GM21529 (cell line): ENCODE measurements around the gene CYP2A6.
"Not testable (repeated sequence)": the region's sequence is repeated elsewhere in the genome, so short reads cannot be mapped to it uniquely, and the experiment has no call there.

Experiments
- ATAC-seq: cut with Tn5 transposase; IDR thresholded peaks from one replicate; pipeline ENCODE4 v1.9.1; 2021; ENCODE audit not compliant: unreplicated experiment

Gene CYP2A6

GRCh38 chr19:40852467-40853152, 2.4 kb upstream of the CYP2A6 start:
- not testable (repeated sequence) for ATAC-seq

GRCh38 chr19:40846722-40847121, 3.5 kb downstream of the CYP2A6 start:
- not testable (repeated sequence) for ATAC-seq

GRCh38 chr19:40843653-40844052, 6.6 kb downstream of the CYP2A6 start:
- ATAC-seq: not testable (repeated sequence)

GRCh38 chr19:40842997-40843652, 7.1 kb downstream of the CYP2A6 start:
- not testable (repeated sequence) for ATAC-seq

- not testable (repeated sequence) for ATAC-seq
These were observed 8.2 kb downstream of the CYP2A6 start for GRCh38 chr19:40842012-40842411.

- ATAC-seq: not testable (repeated sequence)
These were observed 11.8 kb downstream of the CYP2A6 start for GRCh38 chr19:40838477-40838876.

- no peak for ATAC-seq
These were observed 13.4 kb downstream of the CYP2A6 start for GRCh38 chr19:40836754-40837429.

- ATAC-seq: not testable (repeated sequence)
These were observed 16.3 kb downstream of the CYP2A6 start for GRCh38 chr19:40833728-40834533.

- ATAC-seq: not testable (repeated sequence)
These were observed 17.8 kb downstream of the CYP2A6 start for GRCh38 chr19:40832431-40832790.

GRCh38 chr19:40831502-40832430, 18.5 kb downstream of the CYP2A6 start:
- ATAC-seq: no peak

- not testable (repeated sequence) for ATAC-seq
These were observed 19.5 kb downstream of the CYP2A6 start for GRCh38 chr19:40830741-40831140.

GRCh38 chr19:40829205-40829604, 21.0 kb downstream of the CYP2A6 start:
- ATAC-seq: no peak

- no peak for ATAC-seq
These were observed 22.6 kb downstream of the CYP2A6 start for GRCh38 chr19:40827386-40828247.

GRCh38 chr19:40826699-40827385, 23.4 kb downstream of the CYP2A6 start:
- not testable (repeated sequence) for ATAC-seq

GRCh38 chr19:40826312-40826698, 23.9 kb downstream of the CYP2A6 start:
- not testable (repeated sequence) for ATAC-seq

- ATAC-seq: not testable (repeated sequence)
These were observed 24.7 kb downstream of the CYP2A6 start for GRCh38 chr19:40825460-40826095.

- ATAC-seq: not testable (repeated sequence)
These were observed 25.3 kb downstream of the CYP2A6 start for GRCh38 chr19:40824916-40825315.
